BJ (cell line): ENCODE data around the gene ABCG8. TPM values are rescaled to one million over a fixed set of nuclear protein-coding genes. Genes with fewer than 3 reads are reported as not detected.
A peak's percentile ranks its signal among the peaks of the same experiment; 100 is the strongest.

ENCODE experiments used
- CTCF ChIA-PET: fragments of 350-600 bp; formaldehyde crosslinking; extraction: SDS; loops from one replicate; lab custom pipeline; 2021; ENCODE audit warnings: antibody characterized with exemption, inconsistent platforms; lab: Yijun Ruan, JAX
- POLR2A ChIA-PET: fragments of 300-600 bp; sonication (Branson Sonifier 250); formaldehyde crosslinking; extraction: SDS; loops from one replicate; lab custom pipeline; 2021; ENCODE audit warnings: antibody characterized with exemption; lab: Charles Lee
- DNase-seq: peaks from one replicate; pipeline ENCODE4 v3.0.0-alpha.2; 2011; ENCODE audit warnings: low read depth
- H3K27me3 ChIP-seq: 2 replicates; pipeline ENCODE4 v1.6.0; 2011; ENCODE audit warnings: low read length; ENCODE audit not compliant: control insufficient read depth, insufficient read depth
- H3K36me3 ChIP-seq: 2 replicates; pipeline ENCODE4 v1.5.1; 2011; ENCODE audit warnings: low read length; ENCODE audit not compliant: control insufficient read depth, insufficient read depth
- H3K4me3 ChIP-seq: 2 replicates; pipeline ENCODE4 v1.5.1; 2011; ENCODE audit warnings: low read depth, mild to moderate bottlenecking, control low read depth, low read length
- polyA plus RNA-seq: library from polyadenylated mRNA; depleted of rRNA; stranded (reverse); fragments of >200 nt; gene quantifications from 2 replicates; pipeline ENCODE4 v1.2.3, GENCODE V29; 2011
- TF ChIP-seq, protein P1 (sequence below): IDR thresholded peaks from 2 replicates; pipeline ENCODE4 v1.5.1; 2011; ENCODE audit warnings: low read depth, mild to moderate bottlenecking, control low read depth, inconsistent platforms, low read length, moderate library complexity; ENCODE audit not compliant: insufficient read depth

ABCG8 gene
- polyA plus RNA-seq, 1 experiment = not detected

GRCh38 chr2:43898134-43898837 lies 59.5 kb downstream of the ABCG8 start:
- POLR2A ChIA-PET = no interaction called here
- CTCF ChIA-PET = interaction anchor here (1.5 to 1.8 kb wide), 3 partner anchors 8 to 25 kb away, joined by 3 to 4 read pairs (median 3); no protein-coding TSS in a partner anchor
- H3K27me3 ChIP-seq = no peaks in the 10 kb centered on the region
- no peak overlapping the region for H3K4me3 ChIP-seq
- no peak for DNase-seq
- H3K36me3 ChIP-seq = peaks cover 5% of the 10 kb centered on the region; the same call in 1 of the 2 replicates
- TF ChIP-seq, protein P1, sequence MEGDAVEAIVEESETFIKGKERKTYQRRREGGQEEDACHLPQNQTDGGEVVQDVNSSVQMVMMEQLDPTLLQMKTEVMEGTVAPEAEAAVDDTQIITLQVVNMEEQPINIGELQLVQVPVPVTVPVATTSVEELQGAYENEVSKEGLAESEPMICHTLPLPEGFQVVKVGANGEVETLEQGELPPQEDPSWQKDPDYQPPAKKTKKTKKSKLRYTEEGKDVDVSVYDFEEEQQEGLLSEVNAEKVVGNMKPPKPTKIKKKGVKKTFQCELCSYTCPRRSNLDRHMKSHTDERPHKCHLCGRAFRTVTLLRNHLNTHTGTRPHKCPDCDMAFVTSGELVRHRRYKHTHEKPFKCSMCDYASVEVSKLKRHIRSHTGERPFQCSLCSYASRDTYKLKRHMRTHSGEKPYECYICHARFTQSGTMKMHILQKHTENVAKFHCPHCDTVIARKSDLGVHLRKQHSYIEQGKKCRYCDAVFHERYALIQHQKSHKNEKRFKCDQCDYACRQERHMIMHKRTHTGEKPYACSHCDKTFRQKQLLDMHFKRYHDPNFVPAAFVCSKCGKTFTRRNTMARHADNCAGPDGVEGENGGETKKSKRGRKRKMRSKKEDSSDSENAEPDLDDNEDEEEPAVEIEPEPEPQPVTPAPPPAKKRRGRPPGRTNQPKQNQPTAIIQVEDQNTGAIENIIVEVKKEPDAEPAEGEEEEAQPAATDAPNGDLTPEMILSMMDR = peak; percentile 35

GRCh38 chr2:43898838-43899346 lies 60.1 kb downstream of the ABCG8 start:
- TF ChIP-seq, protein P1 = no peak
- POLR2A ChIA-PET = no interaction called here
- Histone ChIP-seq H3K4me3 (no peak overlapping the region), H3K27me3 (no peaks in the 10 kb centered on the region), H3K36me3 (peaks cover 5% of the 10 kb centered on the region; the same call in 1 of the 2 replicates)
- DNase-seq = no peak
- CTCF ChIA-PET = interaction anchor here (1.5 to 1.8 kb wide), 2 partner anchors 21 to 24 kb away, joined by 3 to 4 read pairs; no protein-coding TSS in a partner anchor

GRCh38 chr2:43899589-43899988 lies 60.8 kb downstream of the ABCG8 start:
- TF ChIP-seq, protein P1 = no peak
- H3K36me3 ChIP-seq = 0 out of 2 replicates have a peak, but pooled peaks cover 3% of the 10 kb centered on the region

DNA sequence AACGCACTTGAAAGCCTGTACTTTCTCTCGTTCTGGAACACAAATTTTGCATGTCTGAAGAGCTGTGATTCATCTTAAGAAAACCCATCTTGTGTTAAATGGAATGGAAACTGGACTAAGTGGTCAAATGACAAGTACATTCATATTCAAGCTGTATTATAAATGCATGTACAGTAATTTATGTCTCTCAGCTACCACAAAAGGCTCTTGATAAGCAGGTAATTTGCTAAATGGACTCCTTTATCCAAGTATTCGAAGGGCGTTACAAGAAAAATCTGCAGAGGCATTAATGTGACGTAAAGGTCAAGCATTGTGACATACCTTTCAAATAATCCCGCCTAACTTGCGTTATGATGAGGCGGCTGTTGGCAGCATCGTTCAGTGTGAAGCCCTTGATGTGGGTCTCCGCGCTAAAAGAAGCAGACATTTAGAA lies 66.6 kb downstream of the ABCG8 start:
- no peak overlapping the region for H3K4me3 ChIP-seq
- no peak for DNase-seq
- TF ChIP-seq, protein P1 = no peak
- POLR2A ChIA-PET = no interaction called here
- H3K36me3 ChIP-seq = 0 out of 2 replicates have a peak, but pooled peaks cover 2% of the 10 kb centered on the region
- no peaks in the 10 kb centered on the region for H3K27me3 ChIP-seq
- CTCF ChIA-PET = interaction anchor here (1.6 kb wide), 1 partner anchor 27 kb away, joined by 6 read pairs; no protein-coding TSS in a partner anchor

More at GRCh38 chr2:43899589-43899988, 60.8 kb downstream of the ABCG8 start:
- Histone ChIP-seq H3K27me3 (no peaks in the 10 kb centered on the region), H3K4me3 (no peak overlapping the region)
- CTCF ChIA-PET = interaction anchor here (1.8 kb wide), 1 partner anchor 22 kb away, joined by 4 read pairs; no protein-coding TSS in a partner anchor
- POLR2A ChIA-PET = no interaction called here
- no peak for DNase-seq

GRCh38 chr2:43905871-43906270 lies 67.1 kb downstream of the ABCG8 start:
- Histone ChIP-seq H3K36me3 (0 out of 2 replicates have a peak, but pooled peaks cover 2% of the 10 kb centered on the region), H3K27me3 (no peaks in the 10 kb centered on the region), H3K4me3 (no peak overlapping the region)
- CTCF ChIA-PET = interaction anchor here (0.6 to 1.6 kb wide), 3 partner anchors 8 to 28 kb away, joined by 3 to 6 read pairs (median 4); no protein-coding TSS in a partner anchor
- POLR2A ChIA-PET = no interaction called here
- DNase-seq = no peak
- TF ChIP-seq, protein P1 = no peak
